ENCODE results near the gene FGGY.

Gene FGGY

DNA sequence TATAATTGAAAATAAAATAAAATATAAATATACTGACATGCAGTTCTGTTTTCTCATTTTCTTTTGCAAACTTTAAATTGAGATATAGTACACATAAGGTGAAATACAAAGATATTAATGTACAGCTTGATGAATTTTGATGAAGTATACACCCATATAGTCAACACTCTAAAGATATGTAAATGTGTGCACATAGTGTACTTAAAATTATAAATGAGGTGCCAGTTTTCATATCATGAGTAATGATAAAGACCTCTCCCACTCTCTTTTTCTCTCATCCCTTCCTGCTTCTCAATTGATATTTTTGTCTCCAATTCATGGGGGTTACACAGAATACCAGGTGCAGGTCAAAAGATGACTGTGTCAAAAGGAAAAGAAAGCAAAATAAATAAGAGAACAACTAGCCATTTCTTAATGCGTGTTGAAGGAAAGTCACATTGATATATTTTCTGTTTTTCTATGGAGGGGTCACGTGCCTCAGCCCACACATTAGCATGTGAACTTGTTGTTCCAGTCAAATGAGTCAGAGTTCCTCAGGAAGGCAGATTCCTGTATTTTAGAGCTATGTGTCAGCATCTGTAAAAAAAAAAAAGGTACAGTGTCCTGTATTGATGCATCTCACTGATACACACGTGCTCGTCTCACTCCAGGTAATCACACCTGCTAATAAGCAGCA lies 453.6 kb downstream of the FGGY start:
- TF ChIP-seq, protein P1, sequence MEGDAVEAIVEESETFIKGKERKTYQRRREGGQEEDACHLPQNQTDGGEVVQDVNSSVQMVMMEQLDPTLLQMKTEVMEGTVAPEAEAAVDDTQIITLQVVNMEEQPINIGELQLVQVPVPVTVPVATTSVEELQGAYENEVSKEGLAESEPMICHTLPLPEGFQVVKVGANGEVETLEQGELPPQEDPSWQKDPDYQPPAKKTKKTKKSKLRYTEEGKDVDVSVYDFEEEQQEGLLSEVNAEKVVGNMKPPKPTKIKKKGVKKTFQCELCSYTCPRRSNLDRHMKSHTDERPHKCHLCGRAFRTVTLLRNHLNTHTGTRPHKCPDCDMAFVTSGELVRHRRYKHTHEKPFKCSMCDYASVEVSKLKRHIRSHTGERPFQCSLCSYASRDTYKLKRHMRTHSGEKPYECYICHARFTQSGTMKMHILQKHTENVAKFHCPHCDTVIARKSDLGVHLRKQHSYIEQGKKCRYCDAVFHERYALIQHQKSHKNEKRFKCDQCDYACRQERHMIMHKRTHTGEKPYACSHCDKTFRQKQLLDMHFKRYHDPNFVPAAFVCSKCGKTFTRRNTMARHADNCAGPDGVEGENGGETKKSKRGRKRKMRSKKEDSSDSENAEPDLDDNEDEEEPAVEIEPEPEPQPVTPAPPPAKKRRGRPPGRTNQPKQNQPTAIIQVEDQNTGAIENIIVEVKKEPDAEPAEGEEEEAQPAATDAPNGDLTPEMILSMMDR (IDR thresholded peaks at IDR 0.05; ENCODE audit: insufficient read depth, low read length, poor library complexity, severe bottlenecking): no peak
- DNase-seq (ENCODE audit: extremely low read depth, insufficient read length): no peak
- no peak overlapping the region for H3K4me3 ChIP-seq (replicated peaks; ENCODE audit: low read depth, low read length)
- no peaks in the 10 kb centered on the region for H3K36me3 ChIP-seq (ENCODE audit: control insufficient read depth, insufficient read depth, low read length)
- H3K27me3 ChIP-seq (replicated peaks; ENCODE audit: control insufficient read depth, insufficient read depth, low read length): no peaks in the 10 kb centered on the region

DNA sequence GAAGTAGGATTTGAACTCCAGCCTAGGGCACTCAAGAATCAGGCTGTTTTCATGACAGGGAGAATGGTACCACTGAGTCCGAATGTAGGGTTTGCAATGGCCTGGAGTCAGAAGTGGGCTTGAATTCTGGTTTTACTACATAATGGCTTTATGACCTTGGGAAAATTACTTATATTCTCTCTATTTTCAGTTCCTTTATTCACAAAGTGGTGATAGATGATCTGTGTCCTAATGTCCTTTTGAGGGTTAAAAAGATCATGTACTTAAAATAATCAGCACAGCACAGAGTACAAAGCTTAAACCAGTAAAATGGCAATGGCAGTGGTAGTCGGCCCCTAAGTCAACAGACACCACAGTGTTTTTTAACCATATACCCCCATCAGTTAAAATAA lies 454.1 kb downstream of the FGGY start:
- TF ChIP-seq, protein P1 (IDR thresholded peaks at IDR 0.05; ENCODE audit: insufficient read depth, low read length, poor library complexity, severe bottlenecking): no peak
- H3K36me3 ChIP-seq (ENCODE audit: control insufficient read depth, insufficient read depth, low read length): no peaks in the 10 kb centered on the region
- no peak for DNase-seq (ENCODE audit: extremely low read depth, insufficient read length)
- H3K4me3 ChIP-seq (replicated peaks; ENCODE audit: low read depth, low read length): no peak overlapping the region
- no peaks in the 10 kb centered on the region for H3K27me3 ChIP-seq (replicated peaks; ENCODE audit: control insufficient read depth, insufficient read depth, low read length)

DNA sequence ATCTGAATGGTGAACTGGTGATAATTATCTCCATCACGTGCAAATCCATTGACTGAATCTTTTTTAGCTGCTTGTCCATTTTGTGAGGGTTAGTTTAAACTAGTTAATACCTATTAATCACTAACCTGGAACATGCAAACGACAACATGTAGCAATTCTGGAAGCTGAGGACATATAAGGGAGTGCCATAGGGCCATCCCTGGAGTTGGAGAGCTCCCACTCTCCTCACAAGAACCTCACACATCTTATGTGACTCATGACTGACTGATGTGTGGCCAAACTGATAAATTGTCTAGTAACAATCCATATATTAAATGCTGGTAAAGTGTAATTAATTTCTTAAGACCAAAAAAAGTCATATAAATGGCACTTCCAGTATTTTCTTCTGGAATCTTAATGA lies 454.9 kb downstream of the FGGY start:
- DNase-seq (ENCODE audit: extremely low read depth, insufficient read length): no peak
- H3K36me3 ChIP-seq (ENCODE audit: control insufficient read depth, insufficient read depth, low read length): no peaks in the 10 kb centered on the region
- no peak overlapping the region for H3K4me3 ChIP-seq (replicated peaks; ENCODE audit: low read depth, low read length)
- H3K27me3 ChIP-seq (replicated peaks; ENCODE audit: control insufficient read depth, insufficient read depth, low read length): no peaks in the 10 kb centered on the region
- TF ChIP-seq, protein P1 (IDR thresholded peaks at IDR 0.05; ENCODE audit: insufficient read depth, low read length, poor library complexity, severe bottlenecking): no peak

DNA sequence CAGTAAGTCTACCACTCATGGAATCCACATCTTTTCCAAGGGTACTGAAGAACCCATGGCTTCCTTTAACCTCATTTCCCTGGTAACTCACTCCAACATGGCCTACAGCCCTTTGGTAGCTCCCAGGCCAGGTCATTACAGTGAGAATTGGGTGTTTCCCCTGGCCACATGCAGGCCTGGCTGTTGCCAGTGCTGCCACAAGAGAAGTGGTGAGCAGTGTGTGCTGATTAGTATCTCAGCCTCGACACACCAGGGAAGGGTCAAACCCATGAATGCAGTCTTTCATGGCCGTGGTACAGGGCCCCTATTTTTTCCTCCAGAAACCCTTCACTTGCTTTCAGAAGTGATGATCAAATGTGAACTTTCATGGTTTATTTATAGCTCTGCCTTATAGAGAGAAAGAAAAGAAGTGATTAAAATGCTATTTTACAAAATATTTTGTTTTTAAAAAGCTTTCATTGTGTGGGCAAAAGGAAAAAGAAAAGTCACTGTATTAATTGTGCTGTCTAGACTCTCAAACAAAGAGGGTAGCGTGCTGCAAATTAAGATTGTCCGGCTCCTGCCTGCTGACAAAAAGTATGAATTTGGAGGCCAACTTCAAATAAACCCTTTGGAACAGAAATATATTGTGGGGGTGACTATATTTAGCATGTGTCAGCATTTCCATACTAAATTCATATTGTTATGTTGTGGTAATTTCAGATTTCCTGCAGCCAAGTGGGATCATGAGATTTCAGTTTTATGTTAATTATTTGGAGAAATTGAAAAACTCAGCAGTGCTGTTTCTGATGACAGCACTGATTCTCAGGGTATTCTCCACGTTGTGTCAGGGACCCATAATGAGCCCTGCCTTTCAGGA lies 455.9 kb downstream of the FGGY start:
- Histone ChIP-seq H3K36me3 (ENCODE audit: control insufficient read depth, insufficient read depth, low read length) (no peaks in the 10 kb centered on the region), H3K4me3 (replicated peaks; ENCODE audit: low read depth, low read length) (no peak overlapping the region), H3K27me3 (replicated peaks; ENCODE audit: control insufficient read depth, insufficient read depth, low read length) (no peaks in the 10 kb centered on the region)
- TF ChIP-seq, protein P1 (IDR thresholded peaks at IDR 0.05; ENCODE audit: insufficient read depth, low read length, poor library complexity, severe bottlenecking): no peak
- no peak for DNase-seq (ENCODE audit: extremely low read depth, insufficient read length)

DNA sequence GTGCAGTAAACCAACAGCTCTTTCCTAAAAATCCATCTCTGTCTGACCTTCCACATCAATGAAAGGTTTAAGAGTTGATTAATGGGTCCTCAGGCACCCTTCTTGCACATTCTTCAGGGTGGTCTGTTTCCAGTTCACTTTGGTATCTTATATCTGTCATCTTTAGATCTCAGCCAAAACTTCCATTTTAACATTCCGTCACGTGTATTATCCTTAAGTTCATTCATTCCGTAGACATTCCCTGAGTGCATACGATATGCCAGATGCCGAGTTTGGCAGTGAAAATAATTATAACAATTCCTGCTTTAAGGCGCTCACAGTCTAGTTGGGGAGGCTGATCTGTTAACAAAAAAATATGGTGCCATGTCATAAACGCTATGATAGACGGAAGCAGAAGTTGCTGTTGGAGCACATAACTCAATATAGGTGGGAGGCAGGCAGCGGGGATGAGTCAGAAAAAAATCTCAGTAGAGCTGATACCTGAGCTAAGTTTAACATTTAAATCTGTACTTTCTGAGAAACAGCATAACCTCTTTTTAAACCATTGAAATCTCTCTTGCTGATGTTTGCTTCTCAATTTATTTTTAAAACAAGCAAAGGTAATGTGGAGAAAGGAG lies 458.3 kb downstream of the FGGY start:
- TF ChIP-seq, protein P1 (IDR thresholded peaks at IDR 0.05; ENCODE audit: insufficient read depth, low read length, poor library complexity, severe bottlenecking): no peak
- H3K27me3 ChIP-seq (replicated peaks; ENCODE audit: control insufficient read depth, insufficient read depth, low read length): no peaks in the 10 kb centered on the region
- H3K4me3 ChIP-seq (replicated peaks; ENCODE audit: low read depth, low read length): no peak overlapping the region
- no peaks in the 10 kb centered on the region for H3K36me3 ChIP-seq (ENCODE audit: control insufficient read depth, insufficient read depth, low read length)
- no peak for DNase-seq (ENCODE audit: extremely low read depth, insufficient read length)

All from GM06990 (cell line).